Pancreas (tissue), 10 donors: ENCODE data around the gene AGXT. TPM values are rescaled to one million over a fixed set of nuclear protein-coding genes. Genes with fewer than 3 reads are reported as not detected.

Experiments used
- ATAC-seq, 4 donors: fragments of 200-7000 bp; cut with Tn5 transposase; one replicate each; pipeline versions ENCODE4 v1.8.0 to v1.9.1; 2020; ENCODE audit warnings: mild to moderate bottlenecking in 4 of 4, moderate library complexity in 4 of 4
- DNase-seq, 6 donors: peaks; one replicate each; pipeline ENCODE4 v3.0.0-alpha.2; 2020
- FAIRE-seq: peaks from 2 replicates; lab custom pipeline; 2012; peaks lifted over from hg19 to GRCh38; lab: Jason Lieb, UNC
- H3K27ac ChIP-seq, 4 donors: fragments of 200-600 bp; sonication (generic); 1 replicate in 3 of 4; 2 replicates in 1 of 4; pipeline versions ENCODE4 v1.5.0 to v1.8.0; 2020
- H3K27me3 ChIP-seq, 4 donors: fragments of 200-600 bp; one replicate each; pipeline ENCODE4 v1.8.0; 2021
- H3K36me3 ChIP-seq, 3 donors: fragments of 200-600 bp; sonication (generic) in 1 of 3; one replicate each; pipeline versions ENCODE4 v1.5.0 to v1.8.0; 2020 to 2021
- H3K4me1 ChIP-seq, 3 donors: fragments of 200-600 bp; one replicate each; pipeline ENCODE4 v1.8.0; 2021
- H3K4me3 ChIP-seq, 4 donors: fragments of 200-600 bp; sonication (generic) in 2 of 4; one replicate each; pipeline versions ENCODE4 v1.5.0 to v1.8.0; 2020 to 2021
- H3K9me3 ChIP-seq, 4 donors: fragments of 200-600 bp; one replicate each; pipeline ENCODE4 v1.8.0; 2021
- CTCF ChIP-seq, 4 donors: fragments of 200-600 bp; sonication (generic) in 3 of 4; IDR thresholded peaks; one replicate each; pipeline versions ENCODE4 v1.5.0 to v1.8.0; 2021; ENCODE audit warnings: antibody characterized with exemption in 4 of 4
- WGBS, 2 donors: extraction: QIAGEN DNeasy Blood & Tissue Kit; methylation state at CpG; one replicate each; pipeline ENCODE4 v1.1.7; 2013; 5-methylcytosine and 5-hydroxymethylcytosine counted together
- intact Hi-C, 3 donors: fragments of 100-400 bp; cut with DNase I; formaldehyde crosslinking; loops; one replicate each; pipeline versions ENCODE4 v1.11.1 to v1.14.2; 2022
- polyA plus RNA-seq, 2 donors: library from polyadenylated mRNA; stranded (reverse); fragments of 200-250 nt; gene quantifications; one replicate each; pipeline ENCODE4 v1.2.3, GENCODE V29; 2013
- total RNA-seq, 6 donors: library from RNA; stranded (reverse); fragmentation: NEBNext Ultra II Directional in 4 of 6; extraction: Animal tissue kit (Norgen Biotek cat#: 25700) in 4 of 6; gene quantifications; one replicate each; pipeline versions ENCODE4 v1.2.1 to v1.2.4, GENCODE V29; 2021 to 2023
- donor health status: healthy with polysubstance abuse.
- donor health status: DM: no; HTN: no; CAD: no; lungs with moderate emphysema.
- donor health status: DM: no; HTN: no; CAD: no.
- donor health status: control.
- donor health status: control.
- donor health status: Bipolar disorder and iron deficiency.
- donor health status: DM: yes; HTN: yes; CAD: no.
- donor health status: DM: no; HTN: no; CAD: no.
- donor health status: DM: no; HTN: no; CAD: no.
- donor health status: DM: yes; HTN: yes; CAD: no.

AGXT gene
- total and polyA plus RNA-seq, 8 donors = 0.07 to 0.76 (median 0.08) TPM; not detected in 5

DNA sequence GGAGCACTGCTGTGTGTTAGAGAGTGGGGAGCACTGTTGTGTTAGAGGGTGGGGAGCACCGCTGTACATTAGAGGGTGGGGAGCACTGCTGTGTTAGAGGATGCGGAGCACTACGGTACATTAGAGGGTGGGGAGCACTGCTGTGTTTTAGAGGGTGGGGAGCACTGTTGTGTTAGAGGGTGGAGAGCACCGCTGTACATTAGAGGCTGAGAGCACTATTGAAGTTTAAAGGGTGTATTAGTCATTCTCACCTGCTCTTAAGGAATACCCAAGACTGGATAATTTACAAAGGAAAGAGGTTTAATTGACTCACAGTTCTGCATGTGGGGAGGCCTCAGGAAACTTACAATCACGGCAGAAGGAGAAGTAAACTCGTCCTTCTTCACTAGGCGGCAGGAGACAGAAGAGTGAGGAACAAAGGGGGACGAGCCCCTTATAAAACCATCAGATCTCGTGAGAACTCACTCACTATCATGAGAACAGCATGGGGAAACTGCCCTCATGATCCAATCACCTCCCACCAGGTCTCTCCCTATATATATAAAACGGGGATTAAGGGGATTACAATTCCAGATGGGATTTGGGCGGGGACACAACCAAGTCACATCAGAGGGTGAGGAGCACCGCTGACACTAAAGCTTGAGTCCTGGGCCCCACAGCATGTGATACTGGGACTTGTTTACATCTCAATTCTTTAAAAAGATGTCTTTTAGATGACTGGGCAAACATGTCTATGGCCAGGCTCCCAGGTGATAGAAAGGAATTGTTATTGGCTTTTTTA, 19.5 kb upstream of the AGXT start:
- Histone ChIP-seq H3K4me3 (no peak overlapping the region), H3K4me1 (no peaks in the 10 kb centered on the region), H3K27ac (no peak overlapping the region), H3K9me3 (no peaks in the 10 kb centered on the region), H3K27me3 (no peaks in the 10 kb centered on the region), H3K36me3 (no peaks in the 10 kb centered on the region)
- no peak for TF ChIP-seq CTCF (IDR thresholded peaks at IDR 0.05)
- WGBS, 2 donors = 72 to 74% methylated on average over 12 of the region's 12 CpGs
- no peak for FAIRE-seq
- intact Hi-C loops = no loop called here
- no peak for DNase-seq
- ATAC-seq = no peak

- Histone ChIP-seq H3K9me3 (no peaks in the 10 kb centered on the region), H3K27me3 (no peaks in the 10 kb centered on the region), H3K36me3 (no peaks in the 10 kb centered on the region), H3K4me1 (no peaks in the 10 kb centered on the region), H3K4me3 (no peak overlapping the region), H3K27ac (no peak overlapping the region)
- FAIRE-seq (no peak), DNase-seq (peak in 1 of 6 donors; percentile 54), ATAC-seq (no peak)
- WGBS, 2 donors = 77 to 80% methylated on average over 10 to 11 of the region's 11 CpGs
- intact Hi-C loops = no loop called here
- TF ChIP-seq CTCF (IDR thresholded peaks at IDR 0.05) = no peak
Measured at GRCh38 chr2:240850026-240850425, 18.6 kb upstream of the AGXT start.

DNA sequence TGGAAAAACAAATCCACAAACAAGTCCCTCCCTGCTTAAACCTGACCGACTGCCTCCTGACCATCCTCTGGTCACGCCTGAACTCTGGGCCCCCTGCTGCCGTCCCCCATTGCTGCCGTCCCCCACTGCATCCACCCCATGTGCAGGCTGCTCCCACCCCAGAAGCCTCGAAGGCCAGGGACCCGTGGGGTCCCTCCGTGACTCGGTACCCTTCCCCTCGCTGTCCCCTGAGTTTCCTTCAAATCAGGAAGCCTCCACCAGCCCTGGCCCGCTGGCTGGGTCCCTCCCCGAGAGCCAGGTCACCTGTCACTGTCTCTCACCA, 17.9 kb upstream of the AGXT start:
- Histone ChIP-seq H3K4me3 (no peak overlapping the region), H3K4me1 (no peaks in the 10 kb centered on the region), H3K9me3 (no peaks in the 10 kb centered on the region), H3K36me3 (no peaks in the 10 kb centered on the region), H3K27ac (no peak overlapping the region), H3K27me3 (no peaks in the 10 kb centered on the region)
- DNase-seq = peak in 1 of 6 donors; percentile 45
- 51 to 54% methylated on average over 11 of the region's 11 CpGs for WGBS, 2 donors
- no peak for TF ChIP-seq CTCF (IDR thresholded peaks at IDR 0.05)
- FAIRE-seq = no peak
- intact Hi-C loops = no loop called here
- no peak for ATAC-seq

- FAIRE-seq (no peak), DNase-seq (peak; percentile 70 to 97 (median 92)), ATAC-seq (peak; percentile 93 to 98 (median 97))
- H3K27ac ChIP-seq = no peak overlapping the region
- no peaks in the 10 kb centered on the region for H3K27me3 ChIP-seq
- no peaks in the 10 kb centered on the region for H3K36me3 ChIP-seq
- 31 to 41% methylated on average over 33 of the region's 33 CpGs for WGBS, 2 donors
- intact Hi-C loops = no loop called here
- no peaks in the 10 kb centered on the region for H3K9me3 ChIP-seq
- H3K4me1 ChIP-seq = no peaks in the 10 kb centered on the region
- H3K4me3 ChIP-seq = no peak overlapping the region
- TF ChIP-seq CTCF (IDR thresholded peaks at IDR 0.05) = peak; percentile 85 to 99 (median 98)
Measured at GRCh38 chr2:240851078-240851991, 17.3 kb upstream of the AGXT start.
